ELR (cell line): Measurements from ENCODE around the gene GLT1D1.

Source experiments
- DNase-seq: peaks from one replicate; pipeline ENCODE4 v3.0.0-alpha.2; 2015; ENCODE audit warnings: low read depth

Gene GLT1D1

DNA sequence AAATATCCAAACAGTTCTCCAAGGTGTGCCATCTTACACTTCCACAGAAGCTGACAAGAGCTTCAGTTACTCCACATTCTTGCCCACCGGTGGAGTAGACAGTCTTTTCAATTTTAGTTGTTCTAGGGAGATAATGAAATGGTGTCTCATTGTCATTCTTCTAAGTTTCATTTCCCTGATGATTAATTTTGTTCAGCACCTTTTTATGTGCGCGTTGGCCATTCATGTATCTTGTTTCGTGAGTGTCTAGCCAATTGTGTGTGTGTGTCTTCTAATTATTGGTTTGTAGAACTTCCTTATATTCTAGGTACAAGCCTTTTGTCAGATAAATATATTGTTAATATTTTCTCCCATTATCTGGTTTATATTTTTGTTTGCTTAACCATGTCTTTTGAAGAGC, 63.1 kb downstream of the GLT1D1 start:
- no peak for DNase-seq

DNA sequence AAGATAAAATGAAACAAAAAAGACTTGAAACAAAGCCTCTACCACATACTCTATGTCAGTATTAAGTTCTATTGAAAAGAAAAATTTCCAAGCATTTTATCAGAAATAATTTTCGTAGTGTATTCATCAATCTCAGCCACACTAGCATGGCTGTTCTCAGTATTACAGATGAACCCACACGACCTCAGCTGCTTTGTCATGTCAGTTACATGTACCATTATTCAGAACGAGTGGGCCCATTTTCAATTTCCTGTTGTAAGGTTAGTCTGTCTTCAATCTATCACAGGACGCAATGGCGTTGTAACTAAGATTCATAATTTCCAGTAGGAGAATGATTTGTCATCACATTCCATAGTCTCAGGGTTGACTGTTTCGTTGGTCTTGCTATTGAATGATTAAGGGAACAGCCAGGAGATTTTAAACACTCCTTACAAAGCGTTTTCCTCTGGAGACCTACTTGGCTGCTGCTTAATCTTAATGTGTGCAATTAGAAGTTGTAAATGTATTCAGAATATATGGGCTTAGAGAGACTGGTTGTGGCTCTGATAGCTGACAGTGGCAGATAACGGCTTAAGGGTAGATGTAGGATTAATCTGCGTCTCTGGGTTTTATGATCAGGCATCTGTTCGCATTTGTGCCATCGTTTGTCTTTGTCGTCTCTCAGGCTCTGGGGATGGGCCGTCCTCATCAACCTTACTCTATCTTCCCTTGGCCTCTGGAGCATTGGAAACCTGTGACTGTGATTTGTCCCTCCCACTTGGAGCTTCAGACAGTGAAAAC, 65.4 kb downstream of the GLT1D1 start:
- DNase-seq = no peak

DNA sequence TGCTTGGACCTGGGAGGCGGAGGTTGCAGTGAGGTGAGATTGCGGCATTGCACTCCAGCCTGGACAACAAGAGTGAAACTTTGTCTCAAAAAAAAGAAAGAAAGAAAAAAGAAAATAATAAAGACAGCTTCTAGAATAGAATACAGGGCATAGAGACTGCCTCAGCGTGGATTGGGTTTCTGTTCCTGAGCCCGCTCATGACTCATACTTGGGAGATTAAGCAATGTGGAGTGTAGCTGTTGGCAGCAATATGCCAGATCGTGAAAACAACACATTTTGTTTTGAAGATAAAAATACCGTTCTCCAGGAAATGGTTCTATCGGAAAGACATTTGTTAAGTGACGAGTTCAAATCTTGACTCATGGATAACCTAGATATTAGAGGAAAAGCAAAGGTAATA, 67.2 kb downstream of the GLT1D1 start:
- DNase-seq = no peak

DNA sequence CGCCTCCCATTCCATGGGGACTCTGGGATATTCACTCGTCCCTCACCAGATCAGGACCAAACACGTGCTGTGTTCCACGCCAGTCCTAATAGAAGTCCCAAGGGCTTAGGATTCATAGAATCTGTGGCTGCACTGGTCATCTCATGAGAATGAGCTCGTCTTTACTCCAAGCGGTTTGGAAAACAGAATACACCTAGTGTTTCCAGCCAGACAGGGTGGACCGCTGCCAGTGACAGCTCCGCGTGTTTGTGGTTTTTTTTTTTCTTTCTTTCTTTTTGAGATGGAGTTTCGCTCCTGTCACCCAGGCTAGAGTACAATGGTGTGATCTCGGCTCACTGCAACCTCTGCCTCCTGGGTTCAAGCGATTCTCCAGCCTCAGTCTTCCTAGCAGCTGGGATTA, 75.1 kb downstream of the GLT1D1 start:
- no peak for DNase-seq

DNA sequence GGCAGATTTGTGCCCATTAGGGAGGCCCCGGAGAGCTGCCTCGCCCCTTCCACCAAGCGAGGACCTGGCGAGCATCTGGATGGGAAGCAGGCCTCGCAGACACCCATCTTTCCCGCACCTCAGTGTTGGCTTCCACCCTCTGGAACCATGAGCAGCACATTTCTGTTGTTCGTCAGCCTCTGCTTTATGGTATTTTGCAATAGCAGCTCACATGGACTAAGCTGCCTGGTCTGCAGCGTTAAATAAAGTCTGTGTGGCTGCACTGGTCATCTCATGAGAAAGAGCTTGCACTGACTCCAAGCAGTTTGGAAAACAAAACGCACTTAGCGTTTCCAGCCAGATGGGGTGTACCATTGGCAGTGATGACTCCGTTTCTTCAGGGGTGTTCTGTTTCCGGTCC, 75.8 kb downstream of the GLT1D1 start:
- DNase-seq = no peak

DNA sequence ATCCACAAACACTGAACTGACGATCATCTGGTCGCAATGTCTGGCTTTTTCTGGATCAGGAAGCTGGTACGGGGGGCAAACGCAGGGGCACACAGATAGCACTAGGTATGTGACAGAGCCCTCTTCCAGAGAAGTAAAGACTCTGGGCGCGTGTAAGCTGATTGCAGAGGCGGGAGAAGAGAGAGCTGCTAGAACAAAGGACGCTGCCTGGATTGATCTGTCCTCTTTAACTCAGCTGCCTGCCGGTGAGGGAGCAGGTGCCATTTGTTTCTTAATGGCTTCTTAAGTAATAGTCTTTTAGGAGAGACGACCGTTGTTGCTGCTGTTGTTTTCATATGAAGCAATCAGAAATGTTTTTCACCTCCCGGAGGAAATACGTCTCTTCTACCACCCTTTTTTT, 77.3 kb downstream of the GLT1D1 start:
- no peak for DNase-seq

DNA sequence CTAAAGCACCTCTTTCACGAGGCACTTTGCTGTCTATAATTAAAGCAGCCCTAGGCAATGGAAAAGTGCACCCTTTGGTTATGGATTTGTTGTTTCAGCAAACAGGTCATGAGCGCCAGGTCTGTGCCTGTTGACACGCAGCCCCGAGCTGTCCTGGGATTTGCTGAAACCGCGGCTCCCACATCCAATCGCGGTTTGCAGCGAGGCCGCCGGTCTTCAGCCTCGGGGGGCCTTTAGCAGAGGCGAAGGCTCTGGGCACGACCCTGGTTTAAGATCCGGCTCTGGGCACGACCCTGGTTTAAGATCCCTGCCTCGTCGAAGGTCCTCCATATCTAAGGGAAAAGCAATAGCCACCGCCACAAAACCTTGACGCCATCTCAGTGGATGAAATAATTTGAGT, 79.2 kb downstream of the GLT1D1 start:
- DNase-seq = no peak

DNA sequence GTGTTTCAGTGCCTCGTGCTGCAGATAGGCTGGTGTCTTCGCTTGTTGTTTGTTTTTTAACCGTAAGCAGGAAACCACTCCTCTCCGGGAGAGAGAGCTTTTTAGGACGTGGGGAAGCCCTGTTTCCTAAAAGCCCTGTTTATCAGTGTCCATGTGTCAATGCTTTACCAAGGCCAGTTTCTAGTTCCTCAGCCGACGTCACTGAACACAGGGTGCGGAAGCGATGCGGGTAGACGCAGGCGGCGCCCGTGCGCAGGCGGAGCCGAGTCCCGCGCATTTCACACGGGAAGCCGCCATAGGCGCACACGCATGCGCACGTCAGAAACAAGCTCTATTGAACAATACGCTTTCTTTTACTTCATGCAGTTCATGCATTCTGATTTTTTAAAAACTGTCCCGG, 79.8 kb downstream of the GLT1D1 start:
- no peak for DNase-seq

DNA sequence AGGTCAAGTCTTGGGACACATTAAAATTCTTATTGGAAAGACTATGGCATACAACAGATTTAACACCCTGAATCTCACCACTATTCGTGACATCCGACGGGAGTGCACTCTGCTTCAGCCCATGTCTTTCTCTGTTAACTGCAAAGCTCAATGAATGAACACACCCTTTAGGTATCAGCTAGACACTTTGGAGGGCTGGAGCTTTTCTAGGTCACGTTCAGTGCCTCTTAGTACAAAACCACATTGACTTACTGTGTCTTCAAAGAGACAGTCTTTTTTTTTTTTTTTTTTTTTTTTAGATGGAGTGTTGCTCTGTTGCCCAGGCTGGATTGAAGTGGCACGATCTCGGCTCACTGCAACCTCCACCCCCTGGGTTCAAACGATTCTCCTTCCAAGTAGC, 80.6 kb downstream of the GLT1D1 start:
- no peak for DNase-seq

DNA sequence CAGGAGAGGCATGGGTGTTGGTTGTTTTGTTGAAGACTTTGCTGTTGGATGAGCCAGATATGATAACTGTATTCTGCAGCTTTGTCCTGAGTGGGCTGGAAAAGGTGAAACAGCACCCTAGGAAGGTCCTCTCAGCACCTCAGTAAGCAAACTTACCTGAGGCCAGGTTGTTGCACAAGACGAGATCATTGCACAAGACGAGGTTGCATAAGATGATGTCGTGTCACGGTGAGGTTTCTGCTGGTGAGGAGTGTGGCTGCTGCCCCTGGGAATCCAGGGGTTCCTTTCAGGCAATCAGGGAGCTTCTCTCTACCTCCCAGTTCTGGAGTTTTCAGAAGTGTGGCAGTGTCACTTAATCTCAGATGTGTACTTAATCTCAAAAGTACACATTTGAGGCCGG, 85.6 kb downstream of the GLT1D1 start:
- DNase-seq = no peak

DNA sequence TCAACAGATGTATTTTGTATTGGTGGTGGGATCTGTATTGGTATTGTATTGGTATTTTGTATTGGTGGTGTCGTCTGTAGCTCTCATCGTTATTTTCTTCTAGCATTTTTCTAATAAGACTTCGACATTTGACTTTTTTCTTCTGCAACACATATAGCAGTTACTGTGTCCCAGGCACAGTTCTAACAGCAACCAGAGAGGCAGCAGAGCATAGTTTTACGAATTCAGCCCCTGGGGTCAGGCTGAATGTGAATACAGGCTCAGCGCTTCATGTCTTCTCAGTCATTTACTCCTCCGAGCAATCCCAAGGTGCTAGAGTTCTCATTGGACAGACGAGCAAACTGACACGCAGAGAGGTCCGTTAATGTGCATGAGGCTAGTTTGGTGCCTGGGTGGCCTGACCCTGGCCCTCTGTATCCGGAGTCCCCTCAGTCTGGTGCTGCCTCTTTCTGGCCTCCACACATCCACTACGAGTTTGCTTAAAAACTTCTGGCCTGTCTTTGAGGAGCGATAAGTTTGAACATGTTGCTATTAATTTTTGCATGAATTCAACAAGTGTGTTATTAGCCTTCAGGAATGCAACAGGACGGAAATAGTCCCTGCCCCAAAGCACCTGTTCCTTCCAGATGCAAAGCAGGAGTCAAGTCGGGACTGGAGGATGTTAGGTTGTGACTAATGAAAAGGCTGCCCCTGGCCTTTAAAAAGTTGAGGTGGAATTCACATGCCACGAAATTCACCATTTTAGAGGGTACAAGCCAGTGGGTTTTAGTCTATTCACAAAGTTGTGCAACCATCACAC, 87.0 kb downstream of the GLT1D1 start:
- no peak for DNase-seq

DNA sequence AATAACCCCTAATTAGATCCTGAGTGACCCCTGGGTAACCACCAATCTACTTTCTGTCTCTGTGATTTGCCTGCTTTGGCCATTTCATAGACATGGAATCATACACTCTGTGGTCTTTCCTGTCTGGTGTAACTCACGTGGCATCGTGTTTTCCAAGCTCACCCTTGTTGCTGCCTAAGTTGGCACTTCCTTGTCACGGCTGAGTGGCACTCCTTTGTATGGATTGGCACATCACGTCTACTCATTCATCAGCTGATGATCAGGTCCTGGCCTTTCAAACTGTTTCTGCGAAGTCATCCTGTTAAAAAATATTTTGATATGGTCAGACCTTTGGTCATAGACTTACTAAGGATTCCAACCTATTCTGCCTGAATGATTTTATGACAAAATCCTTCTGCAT, 87.7 kb downstream of the GLT1D1 start:
- DNase-seq = no peak

DNA sequence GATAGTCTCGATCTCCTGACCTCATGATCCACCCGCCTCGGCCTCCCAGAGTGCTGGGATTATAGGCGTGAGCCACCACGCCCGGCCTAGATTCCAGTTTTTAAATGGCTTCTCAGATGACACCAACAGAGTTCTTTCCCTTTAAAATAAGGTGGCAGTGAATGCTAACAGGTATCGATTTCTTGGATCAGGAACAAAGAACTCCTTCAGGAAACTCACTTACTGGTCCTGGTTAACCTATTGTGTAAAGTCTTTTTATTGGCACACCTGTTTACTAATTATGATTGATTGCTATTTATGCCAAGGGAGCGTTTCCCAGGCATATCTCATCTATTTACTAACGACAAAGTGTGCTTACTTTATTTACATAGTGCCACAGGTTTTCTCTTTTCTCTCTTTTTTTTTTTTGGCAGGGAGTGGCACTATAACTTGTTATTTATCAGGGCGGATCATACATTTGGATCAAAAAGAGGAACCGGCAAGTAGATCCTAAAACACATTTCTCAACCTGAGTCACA, 89.7 kb downstream of the GLT1D1 start:
- no peak for DNase-seq

DNA sequence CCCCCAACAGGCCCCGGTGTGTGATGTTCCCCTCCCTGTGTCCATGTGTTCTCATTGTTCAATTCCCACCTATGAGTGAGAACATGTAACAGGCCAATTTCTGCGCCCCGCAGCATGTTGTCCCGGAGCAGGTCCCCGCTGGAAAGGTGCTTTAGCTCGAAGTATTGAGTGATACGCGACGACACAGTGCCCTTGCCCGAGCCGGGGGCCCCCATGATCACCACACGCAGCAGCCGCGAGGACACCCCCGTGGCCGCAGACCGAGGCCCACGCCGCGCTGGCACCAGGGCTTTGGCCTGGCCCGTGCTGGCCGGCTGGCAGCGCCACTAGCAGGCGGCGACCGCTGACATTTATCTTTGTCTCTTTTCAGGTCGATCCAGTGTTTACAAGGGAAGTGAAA, 91.7 kb downstream of the GLT1D1 start:
- DNase-seq = no peak

DNA sequence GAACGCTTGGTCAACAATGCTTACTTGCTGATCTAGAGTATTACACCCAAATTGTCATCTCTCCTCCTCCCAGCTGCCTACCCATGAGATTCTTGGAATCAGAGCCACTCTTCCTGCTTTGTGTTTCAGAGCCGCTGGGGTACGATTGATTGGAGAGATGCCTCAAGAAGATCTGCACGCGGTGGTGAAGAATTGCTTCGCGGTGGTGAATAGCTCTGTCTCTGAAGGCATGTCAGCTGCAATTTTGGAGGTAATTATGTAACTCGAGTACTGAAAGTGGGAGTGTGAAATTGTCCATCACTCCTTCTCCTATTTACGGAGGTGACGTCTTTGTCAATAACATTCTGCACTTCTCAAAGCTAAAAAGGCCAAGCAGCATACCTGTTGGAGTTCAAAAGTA, 93.9 kb downstream of the GLT1D1 start:
- DNase-seq = no peak

DNA sequence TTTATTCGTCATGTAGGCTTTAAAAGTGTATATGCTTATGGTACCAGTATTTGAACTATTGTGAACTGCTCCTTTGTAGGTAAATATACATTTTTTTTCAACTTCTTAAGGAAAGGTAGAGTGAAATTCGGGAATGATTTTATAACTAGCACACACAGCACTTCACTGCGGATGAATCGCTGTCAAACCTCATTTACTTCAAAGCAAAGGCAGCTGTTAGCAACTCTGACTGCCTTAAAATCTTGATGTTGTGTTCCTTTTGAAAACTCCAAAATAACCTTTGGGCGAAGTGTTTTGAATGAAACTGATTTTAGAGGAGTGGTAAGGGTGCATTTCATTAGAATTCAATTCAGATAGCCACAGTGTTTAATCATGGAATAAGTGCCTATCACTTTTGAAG, 95.8 kb downstream of the GLT1D1 start:
- no peak for DNase-seq

DNA sequence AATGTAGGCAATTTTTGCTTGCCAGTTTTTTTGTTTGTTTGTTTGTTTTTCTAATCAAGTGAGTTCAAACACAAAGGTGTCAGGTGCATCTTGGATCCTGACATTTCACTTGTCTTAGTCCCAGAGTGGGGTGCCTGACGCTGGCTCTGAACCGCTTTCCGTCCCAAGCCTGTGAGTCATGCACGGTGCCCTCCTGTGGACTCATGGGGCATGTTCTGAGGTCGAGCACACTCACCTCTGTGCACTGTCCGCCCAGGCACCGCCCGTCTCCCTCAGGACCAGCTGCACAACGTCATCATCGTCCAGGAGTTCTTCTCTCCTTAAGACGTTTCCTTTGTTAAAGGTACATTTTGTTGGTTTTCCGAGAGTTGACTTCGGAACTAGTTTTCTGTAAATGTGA, 98.2 kb downstream of the GLT1D1 start:
- no peak for DNase-seq

DNA sequence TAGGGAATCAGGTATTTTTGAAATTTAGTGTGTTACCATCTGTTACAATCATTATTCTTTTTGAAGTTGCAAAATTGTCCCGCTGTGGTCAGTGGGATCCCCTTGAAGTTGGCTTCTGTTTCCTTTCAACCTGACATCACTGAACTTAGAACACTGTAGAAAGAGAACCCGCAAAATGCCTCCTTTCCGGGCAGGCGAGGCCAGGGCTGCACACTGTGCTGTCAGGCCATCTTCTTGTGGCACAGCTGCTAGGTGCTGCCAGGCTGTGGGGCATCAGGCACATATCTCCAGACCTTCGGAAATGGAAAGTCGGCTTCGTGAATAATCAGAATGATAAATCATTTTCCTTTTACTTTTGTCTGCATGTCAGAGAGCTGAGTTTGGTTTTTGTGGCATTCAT, 103.5 kb downstream of the GLT1D1 start:
- no peak for DNase-seq

DNA sequence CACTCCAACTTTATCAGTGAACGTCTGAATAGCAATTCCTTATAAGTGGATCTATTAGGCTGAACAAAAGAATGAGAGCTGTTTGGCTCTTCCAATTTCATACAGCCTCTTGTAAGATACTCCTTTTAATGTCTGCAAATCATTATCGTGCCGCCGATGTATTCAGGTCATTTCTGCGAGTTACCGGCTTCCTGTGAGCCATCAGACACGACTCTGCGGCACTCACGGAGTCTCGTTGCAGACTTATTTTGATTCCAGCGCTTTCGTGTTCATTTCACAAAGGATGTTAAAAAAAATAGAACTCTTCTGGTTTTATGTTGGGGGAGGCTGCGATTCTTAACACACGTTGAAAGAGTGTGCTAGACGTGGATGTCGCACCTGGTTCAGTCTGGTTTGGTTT, 106.6 kb downstream of the GLT1D1 start:
- DNase-seq = no peak

DNA sequence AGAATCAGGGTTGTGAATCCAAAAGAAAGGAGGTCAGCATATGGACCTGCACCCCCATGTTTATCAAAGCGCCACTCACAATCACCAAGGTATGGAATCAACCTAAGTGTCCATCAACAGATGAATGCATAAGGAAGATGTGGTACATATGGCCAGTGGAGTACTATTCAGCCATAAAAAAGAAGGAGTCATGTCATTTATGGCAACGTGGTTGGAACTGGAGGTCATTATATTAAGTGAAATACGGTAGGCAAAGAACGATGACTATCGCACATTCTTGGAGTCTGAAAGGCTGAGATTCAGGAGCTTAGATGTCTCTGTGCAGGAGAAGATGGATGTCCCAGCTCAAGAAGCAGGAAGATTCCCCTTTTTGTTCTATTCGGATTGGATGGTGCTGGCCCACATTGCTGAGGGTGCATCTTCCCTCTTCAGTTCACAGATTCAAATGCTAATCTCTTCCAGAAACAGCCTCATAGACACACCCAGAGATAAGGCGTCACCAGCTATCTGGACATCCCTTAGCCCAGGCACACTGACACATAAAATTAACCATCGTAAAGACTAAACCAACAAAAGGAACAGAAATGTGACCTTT, 108.1 kb downstream of the GLT1D1 start:
- no peak for DNase-seq

DNA sequence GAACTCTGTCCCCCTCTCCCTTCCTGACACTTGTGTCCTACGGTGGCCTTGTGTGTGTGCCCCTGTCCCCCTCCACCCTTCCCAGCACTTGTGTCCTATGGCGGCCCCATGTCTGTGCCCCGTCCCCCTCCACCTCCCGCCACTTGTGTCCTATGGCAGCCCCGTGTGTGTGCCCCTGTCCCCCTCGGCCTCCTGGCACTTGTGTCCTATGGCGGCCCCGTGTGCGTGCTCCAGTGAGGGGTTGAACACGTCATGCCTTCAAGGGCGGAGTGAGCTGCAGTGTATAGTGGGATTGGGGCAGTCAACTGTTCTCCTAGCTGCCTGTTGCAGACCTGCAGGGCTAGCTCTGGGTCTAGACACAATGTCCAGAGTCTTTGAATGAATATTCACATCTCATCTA, 108.7 kb downstream of the GLT1D1 start:
- no peak for DNase-seq

DNA sequence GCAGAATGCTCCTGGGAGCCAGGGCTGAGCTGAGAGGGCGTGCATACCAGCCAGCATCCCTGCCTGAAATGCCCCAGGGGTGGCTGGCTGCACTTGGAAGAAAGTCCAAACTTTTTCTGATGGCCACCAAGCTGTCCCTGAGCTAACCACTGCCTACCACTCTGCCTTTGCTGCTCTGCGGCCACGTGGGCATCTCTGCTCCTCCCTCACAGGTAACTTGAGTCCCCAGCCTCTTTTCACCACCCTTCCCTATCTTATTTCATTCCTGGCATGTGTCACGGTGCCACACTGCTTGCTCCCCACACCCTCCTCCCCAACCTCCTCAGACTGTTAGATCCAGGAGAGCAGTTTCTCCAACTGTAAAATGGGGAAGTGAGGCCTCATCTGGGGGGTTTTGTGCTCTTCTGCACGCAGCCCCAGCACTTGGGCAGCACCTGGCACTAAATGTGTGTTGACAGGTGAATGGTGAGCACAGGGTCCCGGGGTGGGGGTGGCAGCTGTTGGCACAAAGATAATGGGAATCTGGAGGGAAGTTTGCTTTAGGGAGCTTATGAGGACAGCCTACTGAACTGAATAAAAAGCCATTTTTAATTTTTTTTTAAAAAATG, 113.0 kb downstream of the GLT1D1 start:
- DNase-seq = no peak

DNA sequence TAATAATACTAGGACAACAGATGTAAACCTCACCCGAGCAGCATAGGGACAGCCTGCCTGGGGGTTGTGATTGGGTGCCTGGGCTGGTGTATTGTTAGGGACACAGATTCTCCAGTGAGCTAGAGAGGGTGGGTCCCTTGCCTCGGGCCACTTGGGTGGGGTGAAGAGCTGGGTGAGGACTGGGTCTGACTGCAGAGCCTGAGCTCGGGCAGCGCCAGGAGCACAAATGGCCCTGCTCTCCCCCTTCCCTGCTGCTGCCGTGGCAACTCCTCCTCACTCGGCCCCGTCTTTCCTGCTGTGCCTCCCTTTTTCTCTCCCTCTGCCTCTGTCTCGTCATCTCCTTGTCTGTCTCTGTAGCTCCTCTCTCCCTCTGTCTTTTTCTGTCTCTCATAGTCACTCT, 115.4 kb downstream of the GLT1D1 start:
- no peak for DNase-seq
